GM13976 (cell line): ENCODE results near the gene CCS.

ENCODE experiments used
- DNase-seq: peaks from one replicate; pipeline ENCODE4 v3.0.0; 2012; ENCODE audit warnings: low spot score
- in situ Hi-C: fragments of 300-500 bp; cut with MboI; formaldehyde crosslinking; loops from one replicate; pipeline ENCODE4 v1.12.0; 2022; ENCODE audit warnings: low sequenced_read_pairs, mixed read lengths, inconsistent platforms; ENCODE audit not compliant: unreplicated experiment
- TF ChIP-seq, protein P1 (sequence below): IDR thresholded peaks from 2 replicates; pipeline ENCODE4 v1.5.1; 2012; ENCODE audit warnings: borderline replicate concordance, mild to moderate bottlenecking; ENCODE audit not compliant: insufficient read depth; ENCODE audit errors: extremely low read depth, missing control alignments, control extremely low read depth

The CCS gene

DNA sequence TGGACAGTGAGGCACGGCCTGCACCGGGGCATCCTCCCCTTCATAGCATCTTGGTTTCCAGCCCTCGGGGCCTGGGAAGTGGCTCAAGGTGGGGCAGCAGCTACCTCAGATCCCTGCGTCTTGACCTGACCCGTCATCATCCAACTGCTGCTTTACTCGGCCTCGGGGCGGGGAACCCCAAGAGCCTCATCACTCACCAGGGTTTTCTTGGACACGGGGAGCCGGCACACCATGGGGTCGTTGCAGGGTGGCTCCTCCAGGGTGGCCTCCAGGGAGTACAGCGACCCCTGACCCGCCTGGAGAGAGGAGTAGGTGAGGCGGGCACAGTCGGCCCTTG, 25.2 kb upstream of the CCS start:
- in situ Hi-C loops = no loop called here
- no peak for DNase-seq
- TF ChIP-seq, protein P1, sequence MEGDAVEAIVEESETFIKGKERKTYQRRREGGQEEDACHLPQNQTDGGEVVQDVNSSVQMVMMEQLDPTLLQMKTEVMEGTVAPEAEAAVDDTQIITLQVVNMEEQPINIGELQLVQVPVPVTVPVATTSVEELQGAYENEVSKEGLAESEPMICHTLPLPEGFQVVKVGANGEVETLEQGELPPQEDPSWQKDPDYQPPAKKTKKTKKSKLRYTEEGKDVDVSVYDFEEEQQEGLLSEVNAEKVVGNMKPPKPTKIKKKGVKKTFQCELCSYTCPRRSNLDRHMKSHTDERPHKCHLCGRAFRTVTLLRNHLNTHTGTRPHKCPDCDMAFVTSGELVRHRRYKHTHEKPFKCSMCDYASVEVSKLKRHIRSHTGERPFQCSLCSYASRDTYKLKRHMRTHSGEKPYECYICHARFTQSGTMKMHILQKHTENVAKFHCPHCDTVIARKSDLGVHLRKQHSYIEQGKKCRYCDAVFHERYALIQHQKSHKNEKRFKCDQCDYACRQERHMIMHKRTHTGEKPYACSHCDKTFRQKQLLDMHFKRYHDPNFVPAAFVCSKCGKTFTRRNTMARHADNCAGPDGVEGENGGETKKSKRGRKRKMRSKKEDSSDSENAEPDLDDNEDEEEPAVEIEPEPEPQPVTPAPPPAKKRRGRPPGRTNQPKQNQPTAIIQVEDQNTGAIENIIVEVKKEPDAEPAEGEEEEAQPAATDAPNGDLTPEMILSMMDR = no peak

DNA sequence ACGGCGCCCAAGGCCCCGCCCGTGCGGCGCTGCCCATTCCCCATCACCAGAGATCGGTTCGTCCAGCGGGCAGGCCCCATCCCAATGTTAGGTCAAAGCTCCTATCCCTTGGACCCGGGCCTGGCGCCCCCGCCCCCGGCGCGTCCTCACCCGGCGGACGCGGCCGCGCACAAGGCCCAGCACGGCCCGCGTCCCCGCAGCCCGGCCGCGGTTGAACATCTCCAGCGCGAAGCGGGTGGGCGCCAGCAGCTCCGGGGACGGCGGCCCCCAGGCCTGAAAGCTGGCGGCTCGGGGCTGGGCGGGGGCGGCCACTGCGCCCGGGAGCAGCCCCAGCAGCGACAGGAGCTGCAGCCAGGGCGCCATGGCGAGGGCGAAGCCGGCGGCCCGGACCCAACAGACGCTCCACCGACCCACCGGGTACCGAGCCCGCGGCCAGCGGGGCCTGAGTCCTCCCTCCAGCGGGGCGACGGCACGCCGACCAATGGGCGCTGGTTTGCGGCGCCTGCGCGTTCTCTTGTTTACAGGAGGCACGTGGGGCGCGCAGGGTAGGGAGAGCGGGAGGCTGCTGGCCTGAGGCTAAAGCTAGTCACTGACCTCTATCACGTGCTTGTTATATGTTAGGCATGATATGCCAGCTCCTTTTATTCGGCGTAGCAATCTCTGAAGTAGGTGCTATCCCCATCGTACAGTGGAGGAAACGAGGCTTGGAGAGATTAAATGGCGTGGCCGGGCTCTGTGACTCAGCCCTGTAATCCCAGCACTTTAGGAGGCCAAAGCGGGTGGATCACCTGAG, 24.7 kb upstream of the CCS start, which contains the start of gene CTSF:
Gene CTSF (minus strand): TSS at position 483 of the 793 bp plus-strand sequence. CDS start 120 bp downstream, at position 363.
- in situ Hi-C loops = no loop called here
- TF ChIP-seq, protein P1 = no peak
- DNase-seq = peak; percentile 92

DNA sequence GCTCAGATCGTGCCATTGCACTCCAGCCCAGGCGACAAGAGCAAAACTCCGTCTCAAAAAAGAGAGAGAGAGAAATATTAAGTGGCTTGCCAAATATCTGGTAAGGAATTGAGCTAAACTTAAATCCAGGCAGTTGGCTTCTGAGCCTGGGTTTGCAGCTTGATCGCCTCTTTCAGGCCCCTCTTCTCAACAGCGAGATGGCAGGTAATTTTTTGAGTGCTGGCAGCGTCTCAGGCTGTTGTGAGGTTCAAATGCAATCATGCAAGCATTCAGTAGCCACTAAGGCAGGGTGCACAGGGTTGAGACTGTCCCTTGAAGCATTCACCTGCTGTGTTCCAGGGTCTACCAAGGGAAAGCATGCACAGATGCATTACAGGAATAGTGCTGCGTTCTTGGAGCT, 23.9 kb upstream of the CCS start:
- in situ Hi-C loops = no loop called here
- no peak for DNase-seq
- TF ChIP-seq, protein P1 = no peak

DNA sequence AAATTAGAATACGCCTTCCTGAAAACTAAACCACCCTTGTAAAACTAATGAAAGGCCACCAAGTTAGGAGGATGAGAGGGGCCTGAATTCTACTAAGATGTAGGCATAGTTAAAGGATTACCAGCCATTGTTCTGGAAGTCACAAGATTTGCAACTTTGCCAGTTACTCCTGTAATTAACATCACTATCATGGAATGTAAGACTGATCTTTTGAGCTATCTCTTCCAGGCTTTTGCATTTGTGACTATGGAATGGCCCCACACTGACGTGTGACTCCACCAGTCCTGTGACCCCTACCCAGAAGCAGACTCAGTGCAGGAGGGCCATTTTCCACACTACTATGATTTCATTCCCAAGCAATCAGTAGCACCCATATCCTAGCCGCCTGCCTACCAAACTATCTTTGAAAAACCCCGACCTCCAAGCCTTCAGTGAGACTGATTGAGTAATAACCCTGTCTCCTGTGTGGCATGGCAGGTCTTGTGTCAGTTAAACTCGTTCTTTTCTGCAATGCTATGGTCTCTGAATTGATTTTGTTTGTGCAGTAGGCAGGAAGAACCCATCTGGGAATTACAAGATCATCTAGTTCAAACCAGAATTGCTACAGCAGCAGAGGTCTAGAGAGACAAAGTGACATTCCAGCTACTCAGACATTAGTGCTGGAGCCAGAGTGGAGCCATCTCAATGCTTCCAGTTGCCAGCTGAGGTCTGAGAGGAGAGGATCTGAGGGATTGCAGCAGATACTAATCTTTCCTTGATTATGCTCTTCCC, 22.7 kb upstream of the CCS start:
- TF ChIP-seq, protein P1 = no peak
- DNase-seq = no peak
- in situ Hi-C loops = no loop called here

- DNase-seq = no peak
- in situ Hi-C loops = no loop called here
- TF ChIP-seq, protein P1 = no peak
These were observed 22.2 kb upstream of the CCS start for GRCh38 chr11:66570850-66571180.

DNA sequence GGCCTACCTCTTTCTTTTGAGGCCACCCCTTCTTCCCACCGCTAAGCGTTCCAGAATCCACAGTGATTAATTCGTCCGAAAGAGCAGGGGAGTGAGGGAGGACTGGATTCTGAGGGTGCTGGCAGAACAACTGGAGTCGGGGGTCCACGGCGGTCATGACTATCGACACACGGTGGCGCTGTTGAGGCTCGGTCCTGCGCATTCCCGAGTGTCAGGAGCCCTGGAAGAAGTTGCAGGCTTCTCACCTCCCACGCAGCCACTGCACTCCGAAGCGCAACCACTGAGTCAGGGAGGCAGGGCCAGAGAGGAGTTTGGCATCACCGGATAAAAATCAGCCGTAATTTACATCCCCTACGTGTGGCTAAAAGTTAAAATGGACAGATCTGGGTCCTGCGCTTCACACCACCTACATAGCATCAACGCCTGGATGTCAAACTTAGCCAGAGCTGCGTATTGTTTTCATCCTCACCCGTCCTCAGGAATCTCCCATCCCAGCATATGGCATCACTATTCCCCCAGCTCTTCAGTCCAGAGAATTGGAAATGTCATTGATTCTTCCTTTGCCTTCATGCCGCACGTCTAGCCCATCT, 13.9 kb upstream of the CCS start:
- TF ChIP-seq, protein P1 = peak; percentile 82
- in situ Hi-C loops = no loop called here
- DNase-seq = peak; percentile 88
